CD4-positive, CD25-positive, alpha-beta regulatory T cell (primary cell): ENCODE results near the gene VIPR2. TPM values are rescaled to one million over a fixed set of nuclear protein-coding genes. Genes with fewer than 3 reads are reported as not detected.
A peak's percentile ranks its signal among the peaks of the same experiment; 100 is the strongest.

ENCODE experiments used
- ATAC-seq, 2 donors: fragments of 150-1000 bp; cut with Tn5 transposase; one replicate each; pipeline ENCODE4 v1.10.0; 2021; ENCODE audit warnings: low read depth in 2 of 2, moderate number of reproducible peaks in 2 of 2, moderate library complexity in 1 of 2
- DNase-seq, 3 donors: peaks; one replicate each; pipeline versions ENCODE4 v3.0.0 to v3.0.0-alpha.2; 2012 to 2022; ENCODE audit warnings: mixed read lengths in 1 of 3
- H3K27ac ChIP-seq: one replicate; pipeline ENCODE4 v1.7.0; 2013; ENCODE audit warnings: mild to moderate bottlenecking, low read length; ENCODE audit not compliant: insufficient read depth, poor library complexity, severe bottlenecking
- H3K27me3 ChIP-seq: one replicate; pipeline ENCODE4 v1.7.0; 2013; ENCODE audit warnings: low read length; ENCODE audit not compliant: control insufficient read depth, insufficient read depth
- H3K36me3 ChIP-seq: one replicate; pipeline ENCODE4 v1.7.0; 2013; ENCODE audit warnings: mild to moderate bottlenecking, low read length, moderate library complexity; ENCODE audit not compliant: control insufficient read depth, insufficient read depth
- H3K4me1 ChIP-seq: 2 replicates; pipeline ENCODE4 v1.7.0; 2013; ENCODE audit warnings: mild to moderate bottlenecking, low read length; ENCODE audit not compliant: insufficient read depth, control insufficient read depth, poor library complexity, severe bottlenecking
- H3K4me3 ChIP-seq: one replicate; pipeline ENCODE4 v1.7.0; 2013; ENCODE audit warnings: low read depth, mild to moderate bottlenecking, low read length, moderate library complexity
- H3K9me3 ChIP-seq, 2 experiments: 1 replicate in 1 of 2; 2 replicates in 1 of 2; pipeline ENCODE4 v1.7.0; 2013; ENCODE audit warnings: low read length in 2 of 2, mild to moderate bottlenecking in 1 of 2, moderate library complexity in 1 of 2; ENCODE audit not compliant: control insufficient read depth in 2 of 2
- H3K27ac Mint-ChIP-seq, 3 donors: one replicate each; pipeline ENCODE4 v1.8.0; 2020 to 2022; ENCODE audit warnings: mild to moderate bottlenecking in 3 of 3, mixed read lengths in 3 of 3, moderate library complexity in 2 of 3
- H3K27me3 Mint-ChIP-seq: one replicate; pipeline ENCODE4 v1.8.0; 2022; ENCODE audit warnings: mild to moderate bottlenecking, mixed read lengths
- H3K36me3 Mint-ChIP-seq: one replicate; pipeline ENCODE4 v1.8.0; 2020; ENCODE audit warnings: mixed read lengths
- H3K4me1 Mint-ChIP-seq, 4 donors: one replicate each; pipeline ENCODE4 v1.8.0; 2020 to 2022; ENCODE audit warnings: mixed read lengths in 4 of 4, mild to moderate bottlenecking in 1 of 4
- H3K4me3 Mint-ChIP-seq, 4 donors: one replicate each; pipeline ENCODE4 v1.8.0; 2020 to 2022; ENCODE audit warnings: mild to moderate bottlenecking in 4 of 4, mixed read lengths in 4 of 4, moderate library complexity in 3 of 4
- H3K9me3 Mint-ChIP-seq, 7 donors: one replicate each; pipeline ENCODE4 v1.8.0; 2020 to 2022; ENCODE audit warnings: mixed read lengths in 7 of 7, mild to moderate bottlenecking in 3 of 7, moderate library complexity in 2 of 7
- polyA plus RNA-seq, 4 donors: library from polyadenylated mRNA; unstranded; fragments of 300-500 nt; fragmentation: Illumina TruSeq; gene quantifications; one replicate each; pipeline ENCODE4 v1.2.3, GENCODE V29; 2021
- total RNA-seq: library from RNA; stranded (reverse); gene quantifications from one replicate; pipeline ENCODE4 v1.2.3, GENCODE V29; 2022

The VIPR2 gene
- total and polyA plus RNA-seq, 5 donors from 2014 or later: not detected

DNA sequence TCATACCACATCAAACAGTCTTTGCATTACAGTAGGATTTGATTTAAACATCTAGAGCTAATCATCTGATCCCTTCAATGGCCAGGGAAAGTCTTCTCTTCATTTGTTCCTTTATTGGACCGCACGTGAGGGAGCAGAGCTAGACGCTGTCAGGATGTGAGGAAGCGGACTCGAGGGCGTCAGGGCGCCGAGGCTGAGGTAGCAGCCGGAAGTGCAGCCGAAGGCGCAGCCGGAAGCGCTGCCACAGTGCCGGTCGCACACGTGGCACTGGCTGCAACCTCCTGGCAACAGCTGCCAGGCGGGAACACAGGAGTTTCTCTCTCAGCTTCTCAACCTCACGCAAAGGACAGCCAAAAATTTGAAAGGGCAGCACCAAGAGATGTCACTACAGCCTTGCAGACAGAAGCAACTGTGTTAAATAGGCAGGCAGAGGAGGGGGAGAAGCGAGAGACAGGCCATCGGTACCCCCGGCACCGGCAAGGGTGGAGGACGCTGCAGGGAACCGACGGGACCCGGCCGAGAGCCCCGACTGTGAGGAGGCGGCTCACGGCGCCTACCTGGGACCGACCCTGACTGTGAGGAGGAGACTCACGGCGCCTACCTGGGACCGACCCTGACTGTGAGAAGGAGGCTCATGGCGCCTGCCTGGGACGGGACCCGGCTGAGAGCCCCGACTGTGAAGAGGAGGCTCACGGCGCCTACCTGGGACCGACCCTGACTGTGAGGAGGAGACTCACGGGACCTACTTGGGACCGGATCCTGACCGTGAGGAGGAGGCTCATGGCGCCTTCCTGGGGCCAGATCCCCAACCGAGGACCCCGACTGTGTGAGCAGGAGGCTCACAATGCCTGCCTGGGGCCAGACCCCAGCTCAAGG is 32.3 kb downstream of the VIPR2 start:
- H3K36me3 Mint-ChIP-seq: no peaks in the 10 kb centered on the region
- peaks cover 15% of the 10 kb centered on the region for H3K27me3 Mint-ChIP-seq
- peaks cover 0 to 8% (median 4%) of the 10 kb centered on the region in 4 donors for H3K4me1 Mint-ChIP-seq
- Histone ChIP-seq H3K4me3 (no peak overlapping the region), H3K36me3 (no peaks in the 10 kb centered on the region), H3K9me3 (no peaks in the 10 kb centered on the region), H3K27me3 (peaks cover 2% of the 10 kb centered on the region), H3K27ac (no peak overlapping the region), H3K4me1 (no peaks in the 10 kb centered on the region)
- peak overlapping the region in 2 of 4 donors; percentile 49 to 78 for H3K4me3 Mint-ChIP-seq
- peak in 1 of 2 donors; percentile 58 for ATAC-seq
- peak in 1 of 3 donors; percentile 45 for DNase-seq
- peaks cover 0 to 3% (median 0%) of the 10 kb centered on the region in 7 donors for H3K9me3 Mint-ChIP-seq
- no peak overlapping the region for H3K27ac Mint-ChIP-seq

DNA sequence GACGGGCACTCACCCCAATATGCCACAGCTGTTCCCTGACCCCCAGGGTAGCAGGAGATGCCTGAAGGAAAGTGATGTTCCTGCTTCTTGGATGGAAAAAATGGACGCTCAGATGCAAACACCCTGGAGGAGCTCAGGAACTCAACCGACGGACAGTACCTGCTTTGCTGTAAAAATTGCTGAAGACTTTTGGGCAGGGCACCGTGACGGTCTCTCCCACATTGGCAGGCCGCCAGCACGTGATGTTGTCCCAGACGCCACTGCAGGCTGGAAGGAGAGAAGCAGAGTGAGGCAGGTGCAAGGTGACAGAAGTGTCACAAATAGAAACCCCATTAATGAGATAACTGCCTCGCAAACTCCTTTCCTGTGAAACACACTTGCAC is 35.0 kb downstream of the VIPR2 start:
- ATAC-seq: no peak

DNA sequence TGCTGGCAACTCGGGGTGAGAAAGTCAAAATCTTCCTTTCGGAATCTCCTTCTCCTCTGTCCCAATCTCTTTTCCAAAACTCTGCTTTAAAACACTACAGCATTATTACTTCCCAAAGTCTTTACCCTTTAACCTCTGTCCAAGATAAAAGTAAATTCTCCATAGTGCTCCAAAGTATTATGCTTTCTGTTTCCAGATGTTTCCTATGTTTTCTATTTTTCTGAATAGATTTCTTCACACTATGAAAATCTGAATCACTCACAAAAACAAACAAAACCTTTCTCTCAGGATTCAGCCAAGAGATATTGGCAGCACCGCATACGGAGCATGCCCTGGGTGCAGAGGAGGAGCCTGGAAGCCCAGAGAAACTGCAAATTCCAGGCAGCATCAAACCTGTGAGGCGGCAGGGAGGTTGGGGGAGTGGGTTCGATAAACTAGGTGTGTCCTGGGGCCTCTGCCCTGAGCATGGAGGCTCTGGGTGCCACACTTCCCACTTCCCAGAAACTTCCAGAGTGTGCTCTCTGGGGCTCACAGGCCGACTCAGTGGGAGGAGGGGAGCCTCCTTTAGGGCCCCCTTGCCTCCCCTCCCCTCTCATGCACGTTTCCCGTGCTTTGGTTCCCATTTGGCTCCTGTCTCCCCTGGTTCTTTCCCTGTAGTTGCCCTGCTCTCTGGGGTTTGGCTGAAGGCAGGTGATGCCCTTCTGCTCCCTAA is 35.6 kb downstream of the VIPR2 start:
- DNase-seq: no peak
- Mint-ChIP-seq H3K4me3 (no peak overlapping the region), H3K9me3 (peaks cover 0 to 5% (median 0%) of the 10 kb centered on the region in 7 donors), H3K27me3 (peaks cover 8% of the 10 kb centered on the region), H3K27ac (no peak overlapping the region), H3K36me3 (no peaks in the 10 kb centered on the region), H3K4me1 (peaks cover 0 to 5% (median 3%) of the 10 kb centered on the region in 4 donors)
- Histone ChIP-seq H3K4me1 (no peaks in the 10 kb centered on the region), H3K36me3 (no peaks in the 10 kb centered on the region), H3K27me3 (no peaks in the 10 kb centered on the region), H3K4me3 (no peak overlapping the region), H3K27ac (no peak overlapping the region), H3K9me3 (no peaks in the 10 kb centered on the region)
- no peak for ATAC-seq

More for the DNA sequence above, 35.0 kb downstream of the VIPR2 start:
- H3K36me3 ChIP-seq: no peaks in the 10 kb centered on the region
- no peak overlapping the region for H3K4me3 ChIP-seq
- no peaks in the 10 kb centered on the region for H3K9me3 ChIP-seq
- no peak for DNase-seq
- H3K4me1 ChIP-seq: no peaks in the 10 kb centered on the region
- Mint-ChIP-seq H3K36me3 (no peaks in the 10 kb centered on the region), H3K9me3 (peaks cover 0 to 3% (median 0%) of the 10 kb centered on the region in 7 donors), H3K4me1 (peaks cover 0 to 5% (median 3%) of the 10 kb centered on the region in 4 donors), H3K4me3 (no peak overlapping the region), H3K27ac (no peak overlapping the region), H3K27me3 (peaks cover 8% of the 10 kb centered on the region)
- H3K27ac ChIP-seq: no peak overlapping the region
- no peaks in the 10 kb centered on the region for H3K27me3 ChIP-seq

DNA sequence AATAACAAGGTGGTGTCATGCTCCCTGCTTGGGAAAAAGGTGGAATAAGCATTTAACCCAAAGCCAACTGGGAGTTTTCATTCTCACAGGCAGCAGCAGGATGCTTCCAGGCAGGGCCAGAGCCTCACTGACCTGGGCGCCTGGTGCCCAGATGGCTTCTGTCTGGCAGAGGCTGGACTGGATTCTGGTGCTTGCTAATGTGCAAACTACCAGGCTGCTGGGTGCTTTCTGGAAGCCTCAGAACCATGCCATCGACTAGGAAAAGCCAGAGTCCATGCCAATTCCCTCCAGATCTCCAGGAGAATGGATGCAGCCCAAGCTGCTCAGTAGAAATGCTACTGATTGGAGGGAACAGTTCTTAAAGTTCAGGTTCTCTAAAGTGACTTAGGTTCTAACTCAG is 36.2 kb downstream of the VIPR2 start:
- Mint-ChIP-seq H3K27ac (no peak overlapping the region), H3K36me3 (no peaks in the 10 kb centered on the region)

DNA sequence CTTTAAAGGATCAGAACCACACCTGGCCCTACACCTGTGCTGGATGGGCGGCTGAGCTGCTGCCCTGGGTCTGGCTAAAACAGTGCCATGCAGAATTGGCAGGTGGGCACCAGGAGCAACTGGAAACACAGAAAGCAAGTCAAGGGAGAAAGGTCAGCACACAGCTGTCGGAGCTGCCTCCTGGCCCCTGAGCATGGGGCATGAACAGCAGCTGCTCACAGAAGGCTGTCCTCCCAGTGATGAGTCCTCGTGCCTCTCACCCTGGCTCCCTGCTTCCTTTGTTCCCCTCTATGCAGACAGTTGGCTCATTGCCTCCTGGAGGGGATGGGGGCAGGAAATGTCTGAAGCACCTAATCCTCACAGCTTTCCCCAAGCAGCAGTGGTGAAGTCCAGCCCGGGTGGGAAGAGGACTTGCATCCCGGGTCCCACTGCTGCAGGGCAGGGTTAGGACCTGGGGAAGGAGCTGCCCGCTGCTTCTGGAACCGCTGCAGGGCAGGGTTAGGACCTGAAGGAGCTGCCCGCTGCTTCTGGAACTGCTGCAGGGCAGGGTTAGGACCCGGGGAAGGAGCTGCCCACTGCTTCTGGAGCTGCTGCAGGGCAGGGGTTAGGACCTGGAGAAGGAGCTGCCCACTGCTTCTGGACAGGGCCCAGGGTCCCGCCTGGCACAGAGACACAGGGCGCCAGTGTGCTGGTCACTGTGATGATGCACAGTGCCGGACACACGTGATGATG is 37.3 kb downstream of the VIPR2 start:
- H3K27ac Mint-ChIP-seq: no peak overlapping the region
- Histone ChIP-seq H3K27ac (no peak overlapping the region), H3K9me3 (no peaks in the 10 kb centered on the region), H3K4me1 (no peaks in the 10 kb centered on the region), H3K27me3 (no peaks in the 10 kb centered on the region), H3K36me3 (no peaks in the 10 kb centered on the region), H3K4me3 (no peak overlapping the region)
- no peaks in the 10 kb centered on the region for H3K27me3 Mint-ChIP-seq
- no peak for ATAC-seq
- no peak for DNase-seq
- H3K9me3 Mint-ChIP-seq: peaks cover 0 to 5% (median 0%) of the 10 kb centered on the region in 7 donors
- no peaks in the 10 kb centered on the region for H3K36me3 Mint-ChIP-seq
- no peak overlapping the region for H3K4me3 Mint-ChIP-seq
- H3K4me1 Mint-ChIP-seq: peaks cover 0 to 5% (median 3%) of the 10 kb centered on the region in 4 donors

More for the DNA sequence above, 36.2 kb downstream of the VIPR2 start:
- Mint-ChIP-seq H3K4me3 (no peak overlapping the region), H3K4me1 (peaks cover 0 to 5% (median 3%) of the 10 kb centered on the region in 4 donors), H3K9me3 (peaks cover 0 to 5% (median 0%) of the 10 kb centered on the region in 7 donors), H3K27me3 (peaks cover 5% of the 10 kb centered on the region)
- no peak for ATAC-seq
- DNase-seq: no peak
- no peaks in the 10 kb centered on the region for H3K4me1 ChIP-seq
- H3K27me3 ChIP-seq: no peaks in the 10 kb centered on the region
- no peak overlapping the region for H3K4me3 ChIP-seq
- H3K27ac ChIP-seq: no peak overlapping the region
- no peaks in the 10 kb centered on the region for H3K9me3 ChIP-seq
- no peaks in the 10 kb centered on the region for H3K36me3 ChIP-seq

DNA sequence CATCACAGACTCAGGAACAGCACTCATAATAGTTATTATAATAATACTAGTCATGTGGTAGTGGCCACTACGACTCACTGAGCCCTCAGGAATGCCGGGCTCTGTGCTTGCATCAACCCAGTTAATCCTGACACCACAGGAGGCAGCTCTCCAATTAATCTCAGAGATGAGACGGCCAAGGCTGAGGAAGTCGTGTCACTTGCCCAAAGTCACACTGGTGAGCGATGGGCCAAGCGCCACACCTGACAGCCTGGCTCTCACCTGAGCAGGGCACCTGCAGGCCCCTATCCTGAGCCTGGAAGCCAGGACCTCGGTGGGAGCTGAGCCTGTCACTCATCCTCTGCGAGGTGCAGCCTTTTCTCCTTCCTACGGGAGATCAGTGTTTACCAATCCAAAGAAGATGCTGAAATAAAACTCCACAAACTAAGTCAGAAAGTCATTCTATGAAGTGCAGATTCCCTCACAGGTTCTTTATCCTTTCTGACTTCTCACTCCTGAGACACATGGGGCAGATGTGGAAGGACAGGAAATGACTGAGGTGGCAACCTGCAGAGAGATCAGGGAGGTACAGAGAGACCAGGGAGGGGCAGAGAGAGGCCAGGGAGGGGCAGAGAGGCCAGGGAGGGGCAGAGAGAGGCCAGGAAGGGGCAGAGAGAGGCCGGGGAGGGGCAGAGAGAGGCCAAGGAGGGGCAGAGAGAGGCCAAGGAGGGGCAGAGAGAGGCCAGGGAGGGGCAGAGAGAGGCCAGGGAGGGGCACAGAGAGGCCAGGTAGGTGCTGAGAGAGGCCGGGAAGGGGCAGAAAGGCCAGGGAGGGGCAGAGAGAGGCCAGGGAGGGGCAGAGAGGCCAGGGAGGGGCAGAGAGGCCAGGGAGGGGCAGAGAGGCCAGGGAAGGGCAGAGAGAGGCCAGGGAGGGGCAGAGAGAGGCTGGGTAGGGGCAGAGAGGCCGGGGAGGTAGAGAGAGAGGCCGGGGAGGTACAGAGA is 38.5 kb downstream of the VIPR2 start:
- no peaks in the 10 kb centered on the region for H3K27me3 ChIP-seq
- Mint-ChIP-seq H3K9me3 (peaks cover 0 to 6% (median 0%) of the 10 kb centered on the region in 7 donors), H3K27me3 (no peaks in the 10 kb centered on the region), H3K36me3 (no peaks in the 10 kb centered on the region), H3K4me1 (peaks cover 0 to 4% (median 0%) of the 10 kb centered on the region in 4 donors), H3K27ac (peak overlapping the region in 1 of 3 donors; percentile 76), H3K4me3 (no peak overlapping the region)
- no peak for DNase-seq
- no peak overlapping the region for H3K4me3 ChIP-seq
- no peaks in the 10 kb centered on the region for H3K9me3 ChIP-seq
- no peak for ATAC-seq
- H3K36me3 ChIP-seq: no peaks in the 10 kb centered on the region
- no peaks in the 10 kb centered on the region for H3K4me1 ChIP-seq
- no peak overlapping the region for H3K27ac ChIP-seq
